Endodermal cell (in vitro differentiated cells): Measurements from ENCODE around the gene PALLD. TPM values are rescaled to one million over a fixed set of nuclear protein-coding genes. Genes with fewer than 3 reads are reported as not detected.

ENCODE experiments used
- DNase-seq: peaks from one replicate; pipeline ENCODE4 v3.0.0-alpha.2; 2017
- H3K27ac ChIP-seq: 2 replicates; pipeline ENCODE4 v1.5.1; 2013; ENCODE audit warnings: mild to moderate bottlenecking, low read depth, low read length, moderate library complexity
- H3K27me3 ChIP-seq: 2 replicates; pipeline ENCODE4 v1.6.1; 2013; ENCODE audit warnings: mild to moderate bottlenecking, low read length, moderate library complexity; ENCODE audit not compliant: insufficient read depth, control insufficient read depth, poor library complexity, severe bottlenecking
- H3K36me3 ChIP-seq: 2 replicates; pipeline ENCODE4 v1.7.0; 2013; ENCODE audit warnings: mild to moderate bottlenecking, low read length, moderate library complexity; ENCODE audit not compliant: control insufficient read depth, insufficient read depth
- H3K4me1 ChIP-seq: one replicate; pipeline ENCODE4 v1.7.0; 2013; ENCODE audit warnings: low read length; ENCODE audit not compliant: control insufficient read depth, insufficient read depth
- H3K4me3 ChIP-seq: 2 replicates; pipeline ENCODE4 v1.5.1; 2013; ENCODE audit warnings: mild to moderate bottlenecking, low read length, moderate library complexity
- H3K9ac ChIP-seq: 2 replicates; pipeline ENCODE4 v1.6.1; 2013; ENCODE audit warnings: mild to moderate bottlenecking, low read length, moderate library complexity; ENCODE audit not compliant: poor library complexity, severe bottlenecking; ENCODE audit errors: extremely low read depth
- H3K9me3 ChIP-seq: 2 replicates; pipeline ENCODE4 v1.6.1; 2013; ENCODE audit warnings: mild to moderate bottlenecking, low read length, moderate library complexity; ENCODE audit not compliant: control insufficient read depth
- H3K27ac Mint-ChIP-seq: 2 replicates; pipeline ENCODE4 v1.8.0; 2020; ENCODE audit warnings: mixed read lengths
- H3K27me3 Mint-ChIP-seq: 2 replicates; pipeline ENCODE4 v1.8.0; 2021; ENCODE audit warnings: mild to moderate bottlenecking, mixed read lengths; ENCODE audit not compliant: insufficient read depth
- H3K36me3 Mint-ChIP-seq: 2 replicates; pipeline ENCODE4 v1.8.0; 2020; ENCODE audit warnings: low read depth, mixed read lengths
- H3K4me1 Mint-ChIP-seq: 2 replicates; pipeline ENCODE4 v1.8.0; 2020; ENCODE audit warnings: mixed read lengths
- H3K4me3 Mint-ChIP-seq: 2 replicates; pipeline ENCODE4 v1.8.0; 2020; ENCODE audit warnings: mild to moderate bottlenecking, moderate library complexity, mixed read lengths
- H3K9me3 Mint-ChIP-seq: 2 replicates; pipeline ENCODE4 v1.8.0; 2020; ENCODE audit warnings: mild to moderate bottlenecking, mixed read lengths
- CTCF ChIP-seq: fragments of 200-600 bp; sonication (generic); conservative IDR thresholded peaks from 2 replicates; pipeline ENCODE4 v1.5.0; 2021; ENCODE audit warnings: antibody characterized with exemption, mild to moderate bottlenecking
- WGBS, 2 experiments: methylation state at CpG; one replicate each; pipeline versions ENCODE4 v1.1.5 to v1.1.7; 2013; ENCODE audit warnings: missing lambda C conversion rate in 2 of 2, mixed read lengths in 1 of 2; ENCODE audit not compliant: insufficient coverage in 1 of 2, insufficient read length in 1 of 2; 5-methylcytosine and 5-hydroxymethylcytosine counted together
- total RNA-seq, 2 donors: library from RNA; stranded (reverse); fragmentation: NEBNext Ultra II Directional in 1 of 2; extraction: Animal tissue kit (Norgen Biotek cat#: 25700) in 1 of 2; gene quantifications; 2 replicates in 1 of 2; 3 replicates in 1 of 2; pipeline ENCODE4 v1.2.1, GENCODE V29; 2021

PALLD gene
- total RNA-seq, 2 donors from 2014 or later, result 51.8 to 86.7 TPM

GRCh38 chr4:168874083-168874482, 377.2 kb downstream of the PALLD start:
- Histone ChIP-seq H3K9me3 (no peaks in the 10 kb centered on the region), H3K27me3 (no peaks in the 10 kb centered on the region), H3K4me1 (peaks cover 4% of the 10 kb centered on the region), H3K4me3 (no peak overlapping the region), H3K36me3 (peaks cover 56% of the 10 kb centered on the region), H3K27ac (no peak overlapping the region), H3K9ac (no peak overlapping the region)
- no peak for DNase-seq
- Mint-ChIP-seq H3K4me3 (no peak overlapping the region), H3K27ac (no peak overlapping the region), H3K36me3 (peaks cover 10% of the 10 kb centered on the region), H3K27me3 (peaks cover 35% of the 10 kb centered on the region), H3K4me1 (peaks cover 2% of the 10 kb centered on the region), H3K9me3 (no peaks in the 10 kb centered on the region)
- no peak for TF ChIP-seq CTCF
- 94% methylated on average over 2 of the region's 2 CpGs; no CpG with 5 or more reads in 1 of the 2 experiments for WGBS, 2 experiments

GRCh38 chr4:168876106-168876505, 379.3 kb downstream of the PALLD start:
- H3K27ac ChIP-seq, result no peak overlapping the region
- no peak for DNase-seq
- peaks cover 9% of the 10 kb centered on the region for H3K4me1 Mint-ChIP-seq
- H3K9ac ChIP-seq, result no peak overlapping the region
- peaks cover 41% of the 10 kb centered on the region for H3K27me3 Mint-ChIP-seq
- WGBS, 2 experiments, result 89 to 100% methylated on average over 1 of the region's 1 CpG
- H3K9me3 Mint-ChIP-seq, result no peaks in the 10 kb centered on the region
- no peaks in the 10 kb centered on the region for H3K9me3 ChIP-seq
- peaks cover 5% of the 10 kb centered on the region for H3K4me1 ChIP-seq
- H3K27me3 ChIP-seq, result no peaks in the 10 kb centered on the region
- H3K36me3 Mint-ChIP-seq, result peaks cover 13% of the 10 kb centered on the region
- peaks cover 72% of the 10 kb centered on the region for H3K36me3 ChIP-seq
- TF ChIP-seq CTCF, result no peak
- no peak overlapping the region for H3K4me3 ChIP-seq
- H3K27ac Mint-ChIP-seq, result no peak overlapping the region
- H3K4me3 Mint-ChIP-seq, result no peak overlapping the region

- peaks cover 73% of the 10 kb centered on the region for H3K36me3 ChIP-seq
- H3K4me3 ChIP-seq, result no peak overlapping the region
- peaks cover 5% of the 10 kb centered on the region for H3K4me1 ChIP-seq
- H3K27me3 Mint-ChIP-seq, result peaks cover 41% of the 10 kb centered on the region
- no peak overlapping the region for H3K9ac ChIP-seq
- H3K9me3 Mint-ChIP-seq, result no peaks in the 10 kb centered on the region
- H3K27ac ChIP-seq, result no peak overlapping the region
- DNase-seq, result peak; percentile 84
- TF ChIP-seq CTCF, result no peak
- no peak overlapping the region for H3K27ac Mint-ChIP-seq
- H3K4me3 Mint-ChIP-seq, result peak overlapping the region; percentile 59
- H3K9me3 ChIP-seq, result no peaks in the 10 kb centered on the region
- H3K27me3 ChIP-seq, result no peaks in the 10 kb centered on the region
- peaks cover 10% of the 10 kb centered on the region for H3K4me1 Mint-ChIP-seq
- H3K36me3 Mint-ChIP-seq, result peaks cover 21% of the 10 kb centered on the region
- 79 to 91% methylated on average over 74 to 108 of the region's 108 CpGs for WGBS, 2 experiments
Observed at GRCh38 chr4:168877511-168878491, 380.9 kb downstream of the PALLD start.
